A673 (cell line): ENCODE measurements around the gene CMTM7.

Experiments used
- CTCF ChIP-seq: fragments of 300-800, 200-600 bp; sonication (generic); conservative IDR thresholded peaks from 2 replicates; pipeline ENCODE4 v1.5.1; 2017; ENCODE audit warnings: low read depth, mild to moderate bottlenecking, antibody characterized with exemption, low read length, moderate library complexity, mixed read lengths
- EZH2 ChIP-seq: fragments of 200-600 bp; sonication (generic); IDR thresholded peaks from 2 replicates; pipeline ENCODE4 v1.6.1; 2017; ENCODE audit warnings: borderline replicate concordance, low read depth, mild to moderate bottlenecking, mixed read lengths, antibody characterized with exemption, low read length; ENCODE audit not compliant: poor library complexity, severe bottlenecking

- TF ChIP-seq EZH2 (no peak), CTCF (no peak)
These were observed 78.7 kb downstream of the CMTM7 start for GRCh38 chr3:32470362-32470761.
